ENCODE results near the gene SPTBN1. TPM values are rescaled to one million over a fixed set of nuclear protein-coding genes. Genes with fewer than 3 reads are reported as not detected.

SPTBN1 gene
- total RNA-seq, 2 experiments from 2014 or later, result 171 to 184 TPM

- no peaks in the 10 kb centered on the region for H3K9me3 Mint-ChIP-seq
- H3K27ac Mint-ChIP-seq, result peak overlapping the region; percentile 94
- POLR2A ChIA-PET, result interaction anchor here (1.3 kb wide), 1 partner anchor 15 kb away, joined by 4 read pairs; no protein-coding TSS in a partner anchor
- peak overlapping the region; percentile 59 for H3K4me3 Mint-ChIP-seq
- peaks cover 83% of the 10 kb centered on the region for H3K4me1 Mint-ChIP-seq
- no peaks in the 10 kb centered on the region for H3K27me3 Mint-ChIP-seq
- H3K36me3 Mint-ChIP-seq (ENCODE audit: low read depth), result peaks cover 40% of the 10 kb centered on the region
- CTCF ChIA-PET, result interaction anchor here (0.6 to 1.1 kb wide), 3 partner anchors 8 to 934 kb away, joined by 3 to 4 read pairs (median 3); no protein-coding TSS in a partner anchor
- peak; percentile 59 for DNase-seq
Measured at GRCh38 chr2:54589340-54590215, 133.5 kb downstream of the SPTBN1 start.

GRCh38 chr2:54590216-54591120, 134.3 kb downstream of the SPTBN1 start:
- H3K4me1 Mint-ChIP-seq, result peaks cover 81% of the 10 kb centered on the region
- H3K27me3 Mint-ChIP-seq, result no peaks in the 10 kb centered on the region
- H3K9me3 Mint-ChIP-seq, result no peaks in the 10 kb centered on the region
- ChIA-PET CTCF (interaction anchor here (1.1 to 2.1 kb wide), 2 partner anchors 9 to 11 kb away, joined by 3 to 7 read pairs; no protein-coding TSS in a partner anchor), POLR2A (interaction anchor here (1.3 kb wide), 1 partner anchor 16 kb away, joined by 4 read pairs; no protein-coding TSS in a partner anchor)
- peak overlapping the region; percentile 11 for H3K4me3 Mint-ChIP-seq
- H3K27ac Mint-ChIP-seq, result peak overlapping the region; percentile 94
- peaks cover 46% of the 10 kb centered on the region for H3K36me3 Mint-ChIP-seq (ENCODE audit: low read depth)
- DNase-seq, result no peak

- H3K4me3 Mint-ChIP-seq, result no peak overlapping the region
- POLR2A ChIA-PET, result no interaction called here
Measured at GRCh38 chr2:54591551-54591950, 135.4 kb downstream of the SPTBN1 start.

GRCh38 chr2:54593249-54593648, 137.1 kb downstream of the SPTBN1 start:
- POLR2A ChIA-PET, result interaction anchor here (1.1 kb wide), 1 partner anchor 13 kb away, joined by 4 read pairs; no protein-coding TSS in a partner anchor
- H3K4me3 Mint-ChIP-seq, result no peak overlapping the region

More at GRCh38 chr2:54591551-54591950, 135.4 kb downstream of the SPTBN1 start:
- Mint-ChIP-seq H3K4me1 (peaks cover 83% of the 10 kb centered on the region), H3K9me3 (no peaks in the 10 kb centered on the region), H3K36me3 (ENCODE audit: low read depth) (peaks cover 55% of the 10 kb centered on the region), H3K27me3 (no peaks in the 10 kb centered on the region), H3K27ac (peak overlapping the region; percentile 9)
- no peak for DNase-seq
- CTCF ChIA-PET, result interaction anchor here (1.2 to 2.2 kb wide), 4 partner anchors 10 to 33 kb away, joined by 3 to 9 read pairs (median 6); no protein-coding TSS in a partner anchor

GRCh38 chr2:54594048-54594447, 137.9 kb downstream of the SPTBN1 start:
- Mint-ChIP-seq H3K27me3 (no peaks in the 10 kb centered on the region), H3K4me1 (peaks cover 83% of the 10 kb centered on the region), H3K9me3 (no peaks in the 10 kb centered on the region), H3K4me3 (no peak overlapping the region), H3K36me3 (ENCODE audit: low read depth) (peaks cover 54% of the 10 kb centered on the region), H3K27ac (no peak overlapping the region)
- ChIA-PET POLR2A (no interaction called here), CTCF (interaction anchor here (0.6 kb wide), 1 partner anchor 82 kb away, joined by 3 read pairs; no protein-coding TSS in a partner anchor)
- no peak for DNase-seq

More at GRCh38 chr2:54593249-54593648, 137.1 kb downstream of the SPTBN1 start:
- no peaks in the 10 kb centered on the region for H3K9me3 Mint-ChIP-seq
- CTCF ChIA-PET, result interaction anchor here (1.9 to 2.2 kb wide), 2 partner anchors 31 to 34 kb away, joined by 5 to 9 read pairs; no protein-coding TSS in a partner anchor
- H3K36me3 Mint-ChIP-seq (ENCODE audit: low read depth), result peaks cover 49% of the 10 kb centered on the region
- no peaks in the 10 kb centered on the region for H3K27me3 Mint-ChIP-seq
- no peak for DNase-seq
- peaks cover 83% of the 10 kb centered on the region for H3K4me1 Mint-ChIP-seq
- peak overlapping the region; percentile 32 for H3K27ac Mint-ChIP-seq

GRCh38 chr2:54595161-54595803, 139.2 kb downstream of the SPTBN1 start:
- DNase-seq, result no peak
- POLR2A ChIA-PET, result no interaction called here
- CTCF ChIA-PET, result interaction anchor here (1.2 to 1.4 kb wide), 4 partner anchors 9 to 36 kb away, joined by 3 to 4 read pairs (median 4); no protein-coding TSS in a partner anchor
- Mint-ChIP-seq H3K27ac (peak overlapping the region; percentile 95), H3K4me3 (no peak overlapping the region), H3K4me1 (peaks cover 84% of the 10 kb centered on the region), H3K36me3 (ENCODE audit: low read depth) (peaks cover 64% of the 10 kb centered on the region), H3K9me3 (no peaks in the 10 kb centered on the region), H3K27me3 (no peaks in the 10 kb centered on the region)

- Mint-ChIP-seq H3K27me3 (no peaks in the 10 kb centered on the region), H3K27ac (peak overlapping the region; percentile 95), H3K4me1 (peaks cover 82% of the 10 kb centered on the region), H3K4me3 (peak overlapping the region; percentile 62), H3K9me3 (no peaks in the 10 kb centered on the region), H3K36me3 (ENCODE audit: low read depth) (peaks cover 68% of the 10 kb centered on the region)
- POLR2A ChIA-PET, result no interaction called here
- CTCF ChIA-PET, result interaction anchor here (1.2 to 2.2 kb wide), 5 partner anchors 10 to 37 kb away, joined by 3 to 7 read pairs (median 4); no protein-coding TSS in a partner anchor
- peak; percentile 33 for DNase-seq
Measured at GRCh38 chr2:54595999-54596902, 140.1 kb downstream of the SPTBN1 start.

GRCh38 chr2:54597153-54597848, 141.2 kb downstream of the SPTBN1 start:
- H3K27me3 Mint-ChIP-seq, result no peaks in the 10 kb centered on the region
- peak overlapping the region; percentile 62 for H3K4me3 Mint-ChIP-seq
- H3K27ac Mint-ChIP-seq, result peak overlapping the region; percentile 95
- H3K36me3 Mint-ChIP-seq (ENCODE audit: low read depth), result peaks cover 73% of the 10 kb centered on the region
- POLR2A ChIA-PET, result no interaction called here
- no peak for DNase-seq
- H3K4me1 Mint-ChIP-seq, result peaks cover 86% of the 10 kb centered on the region
- H3K9me3 Mint-ChIP-seq, result no peaks in the 10 kb centered on the region
- CTCF ChIA-PET, result interaction anchor here (1.1 to 2.2 kb wide), 3 partner anchors 12 to 37 kb away, joined by 3 to 7 read pairs (median 5); no protein-coding TSS in a partner anchor

GRCh38 chr2:54598347-54599325, 142.5 kb downstream of the SPTBN1 start:
- DNase-seq, result no peak
- no peaks in the 10 kb centered on the region for H3K27me3 Mint-ChIP-seq
- H3K4me1 Mint-ChIP-seq, result peaks cover 89% of the 10 kb centered on the region
- H3K27ac Mint-ChIP-seq, result peak overlapping the region; percentile 75
- POLR2A ChIA-PET, result no interaction called here
- CTCF ChIA-PET, result interaction anchor here (1.0 to 2.2 kb wide), 3 partner anchors 14 to 39 kb away, joined by 5 to 7 read pairs (median 6); no protein-coding TSS in a partner anchor
- no peaks in the 10 kb centered on the region for H3K9me3 Mint-ChIP-seq
- H3K4me3 Mint-ChIP-seq, result no peak overlapping the region
- H3K36me3 Mint-ChIP-seq (ENCODE audit: low read depth), result peaks cover 74% of the 10 kb centered on the region

GRCh38 chr2:54599326-54599710, 143.2 kb downstream of the SPTBN1 start:
- H3K4me1 Mint-ChIP-seq, result peaks cover 94% of the 10 kb centered on the region
- H3K9me3 Mint-ChIP-seq, result no peaks in the 10 kb centered on the region
- ChIA-PET CTCF (interaction anchor here (1.0 to 1.3 kb wide), 3 partner anchors 27 to 75 kb away, joined by 3 to 6 read pairs (median 3); no protein-coding TSS in a partner anchor), POLR2A (no interaction called here)
- H3K27me3 Mint-ChIP-seq, result no peaks in the 10 kb centered on the region
- H3K27ac Mint-ChIP-seq, result peak overlapping the region; percentile 75
- DNase-seq, result no peak
- no peak overlapping the region for H3K4me3 Mint-ChIP-seq
- H3K36me3 Mint-ChIP-seq (ENCODE audit: low read depth), result peaks cover 73% of the 10 kb centered on the region
